Measurements from ENCODE around the gene TIMM44.

GRCh38 chr19:7979011-7979410 lies 35.5 kb upstream of the TIMM44 start:
- TF ChIP-seq POLR2A (IDR thresholded peaks at IDR 0.05) (no peak), CTCF (IDR thresholded peaks at IDR 0.05) (no peak)
